Transverse colon (tissue), 4 donors: ENCODE results near the gene JAKMIP1.

Experiments used
- POLR2A ChIP-seq: fragments of 450-650 bp; IDR thresholded peaks from one replicate; pipeline ENCODE4 v1.6.1; 2016; ENCODE audit warnings: antibody characterized with exemption, mild to moderate bottlenecking, moderate library complexity
- POLR2AphosphoS5 ChIP-seq, 3 donors: sonication (generic); formaldehyde crosslinking; IDR thresholded peaks; one replicate each; pipeline ENCODE4 v1.6.1; 2016; ENCODE audit warnings: antibody characterized with exemption in 3 of 3
- TF ChIP-seq, protein P1 (sequence below), 5 experiments: fragments of 200-600 bp in 3 of 5; fragments of 450-650 bp in 2 of 5; sonication (generic) in 3 of 5; IDR thresholded peaks; 1 replicate in 2 of 5; 2 replicates in 3 of 5; pipeline ENCODE4 v1.5.1; 2016 to 2017; ENCODE audit warnings: antibody characterized with exemption in 5 of 5, inconsistent platforms in 3 of 5, mild to moderate bottlenecking in 2 of 5, moderate library complexity in 1 of 5

DNA sequence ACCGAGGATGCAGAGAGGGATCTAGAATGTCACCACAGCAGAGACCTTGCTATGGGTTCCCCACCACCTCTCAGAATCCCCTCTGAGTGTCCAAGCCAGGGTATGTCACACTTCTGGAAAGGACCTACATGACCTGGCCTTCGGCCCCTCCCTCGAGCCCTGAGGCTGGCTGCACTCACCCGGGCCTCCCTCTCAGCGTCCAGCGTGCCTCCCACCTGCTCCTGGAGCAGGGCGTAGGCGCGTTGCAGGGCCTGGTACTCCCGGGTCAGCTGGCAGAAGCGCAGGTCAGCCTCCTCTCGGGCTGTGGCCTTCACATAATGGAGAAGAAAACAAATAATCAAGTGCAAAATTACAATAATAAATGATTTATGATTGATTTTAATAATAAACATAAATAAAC is 138.2 kb downstream of the JAKMIP1 start:
- TF ChIP-seq, protein P1, sequence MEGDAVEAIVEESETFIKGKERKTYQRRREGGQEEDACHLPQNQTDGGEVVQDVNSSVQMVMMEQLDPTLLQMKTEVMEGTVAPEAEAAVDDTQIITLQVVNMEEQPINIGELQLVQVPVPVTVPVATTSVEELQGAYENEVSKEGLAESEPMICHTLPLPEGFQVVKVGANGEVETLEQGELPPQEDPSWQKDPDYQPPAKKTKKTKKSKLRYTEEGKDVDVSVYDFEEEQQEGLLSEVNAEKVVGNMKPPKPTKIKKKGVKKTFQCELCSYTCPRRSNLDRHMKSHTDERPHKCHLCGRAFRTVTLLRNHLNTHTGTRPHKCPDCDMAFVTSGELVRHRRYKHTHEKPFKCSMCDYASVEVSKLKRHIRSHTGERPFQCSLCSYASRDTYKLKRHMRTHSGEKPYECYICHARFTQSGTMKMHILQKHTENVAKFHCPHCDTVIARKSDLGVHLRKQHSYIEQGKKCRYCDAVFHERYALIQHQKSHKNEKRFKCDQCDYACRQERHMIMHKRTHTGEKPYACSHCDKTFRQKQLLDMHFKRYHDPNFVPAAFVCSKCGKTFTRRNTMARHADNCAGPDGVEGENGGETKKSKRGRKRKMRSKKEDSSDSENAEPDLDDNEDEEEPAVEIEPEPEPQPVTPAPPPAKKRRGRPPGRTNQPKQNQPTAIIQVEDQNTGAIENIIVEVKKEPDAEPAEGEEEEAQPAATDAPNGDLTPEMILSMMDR (IDR thresholded peaks at IDR 0.05) = no peak
- TF ChIP-seq POLR2AphosphoS5 (IDR thresholded peaks at IDR 0.05) (no peak), POLR2A (no peak)
